SK-N-MC (cell line): ENCODE measurements around the gene KCNJ14.

Experiments
- EZH2 ChIP-seq: fragments of 200-600 bp; sonication (generic); IDR thresholded peaks from one replicate; pipeline ENCODE4 v1.6.1; 2017; ENCODE audit warnings: antibody characterized with exemption
- FOXP2 ChIP-seq: optimal IDR thresholded peaks from 2 replicates; pipeline ENCODE3; 2011; ENCODE audit warnings: mild to moderate bottlenecking, moderate library complexity; ENCODE audit not compliant: insufficient read depth; ENCODE audit errors: extremely low read length, control extremely low read depth
- POLR2AphosphoS5 ChIP-seq: IDR thresholded peaks from 2 replicates; pipeline ENCODE4 v1.6.1; 2012; ENCODE audit warnings: mild to moderate bottlenecking, low read depth, low read length, borderline replicate concordance

DNA sequence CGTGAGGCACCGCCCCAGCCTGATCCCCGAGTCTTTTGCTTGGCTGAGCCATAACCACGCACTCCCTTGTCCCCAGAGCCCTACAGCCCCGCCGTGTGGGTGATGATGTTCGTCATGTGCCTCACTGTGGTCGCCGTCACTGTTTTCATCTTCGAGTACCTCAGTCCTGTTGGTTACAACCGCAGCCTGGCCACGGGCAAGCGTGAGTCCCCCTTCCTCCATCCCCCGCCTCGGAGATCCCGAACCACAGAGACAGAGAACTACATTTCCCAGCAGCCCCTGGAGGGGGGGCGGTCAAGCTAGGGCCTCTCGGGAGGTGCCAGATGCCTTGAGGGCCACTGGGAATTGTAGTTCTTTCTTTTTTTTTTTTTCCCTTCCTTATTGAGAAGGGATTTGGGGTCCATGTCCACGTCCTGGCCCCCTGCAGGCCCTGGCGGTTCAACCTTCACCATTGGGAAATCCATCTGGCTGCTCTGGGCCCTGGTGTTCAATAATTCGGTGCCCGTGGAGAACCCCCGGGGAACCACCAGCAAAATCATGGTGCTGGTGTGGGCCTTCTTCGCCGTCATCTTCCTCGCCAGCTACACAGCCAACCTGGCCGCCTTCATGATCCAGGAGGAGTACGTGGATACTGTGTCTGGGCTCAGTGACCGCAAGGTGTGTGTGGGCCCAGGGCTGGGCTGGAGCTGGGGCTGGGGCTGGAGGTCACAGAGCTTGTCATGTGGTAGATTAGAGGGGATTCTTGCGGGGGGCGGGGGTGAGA lies 36.0 kb upstream of the KCNJ14 start:
- TF ChIP-seq POLR2AphosphoS5 (no peak), EZH2 (no peak), FOXP2 (no peak)
